ENCODE results near the gene PISD. TPM values are rescaled to one million over a fixed set of nuclear protein-coding genes. Genes with fewer than 3 reads are reported as not detected.

PISD gene
- total and polyA plus RNA-seq, 9 of the 15 experiments (the other 6 are each of a cell fraction or from before 2014, with no cell fraction given), result 24.5 to 65.9 (median 36.6) TPM

DNA sequence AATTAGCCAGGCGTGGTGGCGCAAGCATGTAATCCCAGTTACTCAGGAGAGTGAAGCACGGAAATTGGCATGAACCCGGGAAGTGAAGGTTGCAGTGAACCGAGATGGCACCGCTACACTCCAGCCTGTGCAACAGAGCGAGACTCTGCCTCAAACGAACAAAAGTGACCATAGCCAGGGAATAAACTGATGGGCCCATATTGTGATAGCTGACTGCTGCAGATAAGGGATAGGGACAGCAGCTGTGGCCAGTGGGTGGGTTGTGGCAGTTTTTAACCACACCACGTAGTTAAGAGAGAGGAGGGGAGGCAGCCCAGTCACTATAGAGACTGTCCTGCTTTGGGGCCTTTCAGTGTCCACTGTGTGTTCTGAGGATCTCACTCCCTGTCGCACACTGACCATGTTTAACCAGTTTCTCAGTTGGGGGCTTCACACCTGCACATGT is 58.9 kb downstream of the PISD start (continued):
- TF ChIP-seq, protein P1, sequence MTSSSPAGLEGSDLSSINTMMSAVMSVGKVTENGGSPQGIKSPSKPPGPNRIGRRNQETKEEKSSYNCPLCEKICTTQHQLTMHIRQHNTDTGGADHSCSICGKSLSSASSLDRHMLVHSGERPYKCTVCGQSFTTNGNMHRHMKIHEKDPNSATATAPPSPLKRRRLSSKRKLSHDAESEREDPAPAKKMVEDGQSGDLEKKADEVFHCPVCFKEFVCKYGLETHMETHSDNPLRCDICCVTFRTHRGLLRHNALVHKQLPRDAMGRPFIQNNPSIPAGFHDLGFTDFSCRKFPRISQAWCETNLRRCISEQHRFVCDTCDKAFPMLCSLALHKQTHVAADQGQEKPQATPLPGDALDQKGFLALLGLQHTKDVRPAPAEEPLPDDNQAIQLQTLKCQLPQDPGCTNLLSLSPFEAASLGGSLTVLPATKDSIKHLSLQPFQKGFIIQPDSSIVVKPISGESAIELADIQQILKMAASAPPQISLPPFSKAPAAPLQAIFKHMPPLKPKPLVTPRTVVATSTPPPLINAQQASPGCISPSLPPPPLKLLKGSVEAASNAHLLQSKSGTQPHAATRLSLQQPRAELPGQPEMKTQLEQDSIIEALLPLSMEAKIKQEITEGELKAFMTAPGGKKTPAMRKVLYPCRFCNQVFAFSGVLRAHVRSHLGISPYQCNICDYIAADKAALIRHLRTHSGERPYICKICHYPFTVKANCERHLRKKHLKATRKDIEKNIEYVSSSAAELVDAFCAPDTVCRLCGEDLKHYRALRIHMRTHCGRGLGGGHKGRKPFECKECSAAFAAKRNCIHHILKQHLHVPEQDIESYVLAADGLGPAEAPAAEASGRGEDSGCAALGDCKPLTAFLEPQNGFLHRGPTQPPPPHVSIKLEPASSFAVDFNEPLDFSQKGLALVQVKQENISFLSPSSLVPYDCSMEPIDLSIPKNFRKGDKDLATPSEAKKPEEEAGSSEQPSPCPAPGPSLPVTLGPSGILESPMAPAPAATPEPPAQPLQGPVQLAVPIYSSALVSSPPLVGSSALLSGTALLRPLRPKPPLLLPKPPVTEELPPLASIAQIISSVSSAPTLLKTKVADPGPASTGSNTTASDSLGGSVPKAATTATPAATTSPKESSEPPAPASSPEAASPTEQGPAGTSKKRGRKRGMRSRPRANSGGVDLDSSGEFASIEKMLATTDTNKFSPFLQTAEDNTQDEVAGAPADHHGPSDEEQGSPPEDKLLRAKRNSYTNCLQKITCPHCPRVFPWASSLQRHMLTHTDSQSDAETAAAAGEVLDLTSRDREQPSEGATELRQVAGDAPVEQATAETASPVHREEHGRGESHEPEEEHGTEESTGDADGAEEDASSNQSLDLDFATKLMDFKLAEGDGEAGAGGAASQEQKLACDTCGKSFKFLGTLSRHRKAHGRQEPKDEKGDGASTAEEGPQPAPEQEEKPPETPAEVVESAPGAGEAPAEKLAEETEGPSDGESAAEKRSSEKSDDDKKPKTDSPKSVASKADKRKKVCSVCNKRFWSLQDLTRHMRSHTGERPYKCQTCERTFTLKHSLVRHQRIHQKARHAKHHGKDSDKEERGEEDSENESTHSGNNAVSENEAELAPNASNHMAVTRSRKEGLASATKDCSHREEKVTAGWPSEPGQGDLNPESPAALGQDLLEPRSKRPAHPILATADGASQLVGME (CRISPR knock-in tag; IDR thresholded peaks at IDR 0.05), result no peak
- TF ChIP-seq CBFA2T2 (conservative IDR thresholded peaks at IDR 0.05), result peak; percentile 79
- no peak for TF ChIP-seq LARP7 (IDR thresholded peaks at IDR 0.05)
- TF ChIP-seq, protein P2, sequence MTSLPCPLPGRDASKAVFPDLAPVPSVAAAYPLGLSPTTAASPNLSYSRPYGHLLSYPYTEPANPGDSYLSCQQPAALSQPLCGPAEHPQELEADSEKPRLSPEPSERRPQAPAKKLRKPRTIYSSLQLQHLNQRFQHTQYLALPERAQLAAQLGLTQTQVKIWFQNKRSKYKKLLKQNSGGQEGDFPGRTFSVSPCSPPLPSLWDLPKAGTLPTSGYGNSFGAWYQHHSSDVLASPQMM (CRISPR knock-in tag; IDR thresholded peaks at IDR 0.05), result no peak
- TF ChIP-seq DNMT1 (IDR thresholded peaks at IDR 0.05), result no peak
- TF ChIP-seq ESRRA (IDR thresholded peaks at IDR 0.05; ENCODE audit: borderline replicate concordance, low read depth), result 0 out of 2 replicates have a peak, but pooled peaks have one; percentile 40
- TF ChIP-seq, protein P3, sequence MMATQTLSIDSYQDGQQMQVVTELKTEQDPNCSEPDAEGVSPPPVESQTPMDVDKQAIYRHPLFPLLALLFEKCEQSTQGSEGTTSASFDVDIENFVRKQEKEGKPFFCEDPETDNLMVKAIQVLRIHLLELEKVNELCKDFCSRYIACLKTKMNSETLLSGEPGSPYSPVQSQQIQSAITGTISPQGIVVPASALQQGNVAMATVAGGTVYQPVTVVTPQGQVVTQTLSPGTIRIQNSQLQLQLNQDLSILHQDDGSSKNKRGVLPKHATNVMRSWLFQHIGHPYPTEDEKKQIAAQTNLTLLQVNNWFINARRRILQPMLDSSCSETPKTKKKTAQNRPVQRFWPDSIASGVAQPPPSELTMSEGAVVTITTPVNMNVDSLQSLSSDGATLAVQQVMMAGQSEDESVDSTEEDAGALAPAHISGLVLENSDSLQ (IDR thresholded peaks at IDR 0.05), result peak; percentile 66
- no peak for TF ChIP-seq KLF6 (CRISPR knock-in tag; IDR thresholded peaks at IDR 0.05; ENCODE audit: borderline replicate concordance)
- no peak for TF ChIP-seq ZNF668 (CRISPR knock-in tag; IDR thresholded peaks at IDR 0.05)
- TF ChIP-seq, protein P4, sequence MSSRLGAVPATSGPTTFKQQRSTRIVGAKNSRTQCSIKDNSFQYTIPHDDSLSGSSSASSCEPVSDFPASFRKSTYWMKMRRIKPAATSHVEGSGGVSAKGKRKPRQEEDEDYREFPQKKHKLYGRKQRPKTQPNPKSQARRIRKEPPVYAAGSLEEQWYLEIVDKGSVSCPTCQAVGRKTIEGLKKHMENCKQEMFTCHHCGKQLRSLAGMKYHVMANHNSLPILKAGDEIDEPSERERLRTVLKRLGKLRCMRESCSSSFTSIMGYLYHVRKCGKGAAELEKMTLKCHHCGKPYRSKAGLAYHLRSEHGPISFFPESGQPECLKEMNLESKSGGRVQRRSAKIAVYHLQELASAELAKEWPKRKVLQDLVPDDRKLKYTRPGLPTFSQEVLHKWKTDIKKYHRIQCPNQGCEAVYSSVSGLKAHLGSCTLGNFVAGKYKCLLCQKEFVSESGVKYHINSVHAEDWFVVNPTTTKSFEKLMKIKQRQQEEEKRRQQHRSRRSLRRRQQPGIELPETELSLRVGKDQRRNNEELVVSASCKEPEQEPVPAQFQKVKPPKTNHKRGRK (tag; IDR thresholded peaks at IDR 0.05), result no peak
- no peak for TF ChIP-seq ATF1 (CRISPR knock-in tag; IDR thresholded peaks at IDR 0.05)
- peak; percentile 53; the same call in 1 of the 2 replicates for TF ChIP-seq ATF1 (tag; IDR thresholded peaks at IDR 0.05)
- TF ChIP-seq NFIC (IDR thresholded peaks at IDR 0.05), result peak; percentile 57
- 0 out of 2 replicates have a peak, but pooled peaks have one; percentile 26 for TF ChIP-seq MBD2 (IDR thresholded peaks at IDR 0.05; ENCODE audit: borderline replicate concordance, low read depth)
- TF ChIP-seq TARDBP (IDR thresholded peaks at IDR 0.05), result no peak
- TF ChIP-seq KLF16 (IDR thresholded peaks at IDR 0.05), result peak; percentile 88
- TF ChIP-seq NFXL1 (CRISPR knock-in tag; IDR thresholded peaks at IDR 0.05), result no peak
- 0 out of 2 replicates have a peak, but pooled peaks have one; percentile 56 for TF ChIP-seq ZNF589 (CRISPR knock-in tag; IDR thresholded peaks at IDR 0.05; ENCODE audit: low read depth)
- TF ChIP-seq, protein P5, sequence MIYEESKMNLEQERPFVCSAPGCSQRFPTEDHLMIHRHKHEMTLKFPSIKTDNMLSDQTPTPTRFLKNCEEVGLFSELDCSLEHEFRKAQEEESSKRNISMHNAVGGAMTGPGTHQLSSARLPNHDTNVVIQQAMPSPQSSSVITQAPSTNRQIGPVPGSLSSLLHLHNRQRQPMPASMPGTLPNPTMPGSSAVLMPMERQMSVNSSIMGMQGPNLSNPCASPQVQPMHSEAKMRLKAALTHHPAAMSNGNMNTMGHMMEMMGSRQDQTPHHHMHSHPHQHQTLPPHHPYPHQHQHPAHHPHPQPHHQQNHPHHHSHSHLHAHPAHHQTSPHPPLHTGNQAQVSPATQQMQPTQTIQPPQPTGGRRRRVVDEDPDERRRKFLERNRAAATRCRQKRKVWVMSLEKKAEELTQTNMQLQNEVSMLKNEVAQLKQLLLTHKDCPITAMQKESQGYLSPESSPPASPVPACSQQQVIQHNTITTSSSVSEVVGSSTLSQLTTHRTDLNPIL (CRISPR knock-in tag; IDR thresholded peaks at IDR 0.05), result no peak
- TF ChIP-seq MTA2 (IDR thresholded peaks at IDR 0.05; ENCODE audit: low read depth), result peak; percentile 64
- TF ChIP-seq FOXK2 (conservative IDR thresholded peaks at IDR 0.05 in 1 of 2, IDR thresholded peaks at IDR 0.05 in 1 of 2; ENCODE audit: low read depth in 2 of 2), result peak in 1 of 2 experiments; percentile 33; a peak in 1 of 4 replicates
